Renal cortical epithelial cell (primary cell): ENCODE data around the gene SVOPL. TPM values are rescaled to one million over a fixed set of nuclear protein-coding genes. Genes with fewer than 3 reads are reported as not detected.
A peak's percentile ranks its signal among the peaks of the same experiment; 100 is the strongest.

Source experiments
- DNase-seq: peaks from one replicate; pipeline ENCODE4 v3.0.0-alpha.2; 2011; ENCODE audit warnings: low read depth
- total RNA-seq: library from RNA; depleted of rRNA; stranded (reverse); fragments of >200 nt; gene quantifications from 2 replicates; pipeline ENCODE4 v1.2.3, GENCODE V29; 2014

SVOPL gene
- total RNA-seq, 1 donor from 2014 or later = 0.05 TPM

DNA sequence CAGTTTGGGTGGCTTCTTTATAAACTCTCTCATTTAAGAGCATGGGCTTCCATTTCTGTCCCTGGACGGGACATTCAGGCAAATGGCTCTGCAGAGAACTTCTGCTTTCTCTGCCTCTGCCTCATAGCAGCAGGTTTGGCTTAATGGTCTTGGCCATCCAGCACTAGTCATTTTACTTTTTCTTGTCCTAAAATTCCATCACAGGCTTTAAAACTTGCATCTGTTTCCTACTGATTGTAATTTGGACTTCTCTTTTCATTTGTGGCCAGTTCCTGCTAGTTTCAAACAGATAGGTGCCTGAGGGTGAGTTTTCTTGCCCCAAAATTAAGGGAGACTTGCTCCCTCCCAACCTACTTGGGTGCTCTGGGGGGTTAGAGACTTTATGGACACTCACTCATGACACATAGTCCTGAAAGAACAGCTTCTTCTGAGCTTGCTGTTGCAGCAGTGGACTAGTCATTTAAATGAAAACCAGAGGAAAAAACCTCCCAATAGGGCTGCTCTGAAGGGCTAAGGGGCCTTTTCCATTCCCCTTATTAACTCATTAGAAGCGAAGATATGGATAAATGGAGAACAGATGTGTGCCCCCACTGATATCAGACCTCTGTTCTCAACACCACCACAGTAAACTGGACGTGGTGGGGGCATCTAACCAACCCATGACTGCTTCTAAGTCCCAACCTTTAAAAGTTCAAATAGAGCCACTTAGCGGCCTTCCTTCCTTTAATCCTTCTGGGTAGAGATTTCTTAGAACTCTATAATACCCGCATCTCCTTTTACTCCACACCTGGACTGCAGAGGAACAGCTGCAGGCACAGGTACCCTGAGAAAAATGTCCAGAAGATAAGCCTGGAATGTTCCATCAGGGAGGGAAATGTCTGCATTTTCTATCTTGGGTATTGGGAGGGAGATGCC, 38.8 kb downstream of the SVOPL start:
- DNase-seq = no peak

DNA sequence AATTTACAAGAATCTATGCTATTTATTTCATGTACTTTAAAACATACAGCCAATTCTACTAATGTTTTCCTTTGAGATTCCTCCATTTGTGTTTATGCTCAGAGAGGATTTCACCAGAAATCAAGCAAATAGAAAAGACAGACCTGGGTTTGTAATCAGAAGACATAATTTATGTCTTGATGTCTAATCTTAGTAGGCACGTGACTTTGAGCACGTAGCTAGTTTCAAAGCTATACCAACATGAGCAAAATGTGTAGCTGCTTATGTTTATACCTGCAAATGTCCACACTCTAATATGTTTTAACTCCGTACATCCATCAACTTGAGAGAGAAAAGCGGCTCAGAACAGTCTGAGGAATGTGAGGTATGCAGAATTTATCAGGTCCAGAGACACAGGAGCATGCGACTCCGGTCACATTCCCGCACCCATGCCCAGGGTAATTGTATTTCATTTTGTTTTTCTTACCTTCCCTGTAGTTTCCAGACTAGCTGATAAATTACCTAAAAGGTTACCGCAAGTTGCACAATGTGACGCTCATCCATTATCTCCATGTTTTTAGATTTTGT, 40.0 kb downstream of the SVOPL start:
- DNase-seq = peak; percentile 16

DNA sequence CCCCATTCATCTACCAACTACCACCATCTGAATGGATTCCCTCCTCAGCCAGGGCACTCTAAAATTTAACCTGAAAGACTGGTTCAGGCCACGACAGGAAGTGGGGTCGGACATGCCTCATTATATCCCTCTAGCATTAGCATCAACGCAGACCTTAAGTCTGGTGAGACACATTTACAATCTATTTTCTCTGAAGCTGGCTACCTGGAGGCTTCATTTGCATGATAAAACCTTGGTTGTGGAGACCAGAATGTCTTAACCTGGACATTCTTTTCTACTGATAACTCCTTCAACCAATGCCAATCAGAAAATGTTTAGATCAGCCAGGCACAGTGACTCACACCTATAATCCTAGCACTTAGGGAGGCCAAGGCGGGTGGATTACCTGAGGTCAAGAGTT, 42.3 kb downstream of the SVOPL start:
- DNase-seq = no peak

DNA sequence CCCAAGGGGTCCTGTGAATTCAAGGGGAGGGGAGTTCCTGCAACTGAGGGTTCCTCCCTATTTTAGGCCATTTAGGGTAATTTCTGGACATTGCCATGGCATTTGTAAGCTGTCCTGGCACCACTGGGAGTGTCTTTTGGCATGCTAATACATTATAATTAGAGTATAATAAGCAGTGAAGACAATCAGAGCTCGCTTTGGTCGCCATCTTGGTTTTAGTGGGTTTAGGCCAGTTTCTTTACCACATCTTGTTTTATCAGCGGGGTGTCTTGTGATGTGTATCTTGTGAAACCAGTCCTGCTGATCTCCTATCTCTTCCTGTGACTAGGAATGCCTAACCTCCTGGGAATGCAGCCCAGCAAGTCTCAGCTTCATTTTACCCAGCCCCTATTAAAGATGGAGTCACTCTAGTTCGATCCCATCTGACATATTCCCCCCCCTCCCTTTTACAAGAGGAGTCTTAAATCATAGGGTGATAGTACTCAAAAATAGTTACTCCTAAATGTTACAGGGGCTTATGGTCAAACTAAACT, 43.2 kb downstream of the SVOPL start:
- no peak for DNase-seq

DNA sequence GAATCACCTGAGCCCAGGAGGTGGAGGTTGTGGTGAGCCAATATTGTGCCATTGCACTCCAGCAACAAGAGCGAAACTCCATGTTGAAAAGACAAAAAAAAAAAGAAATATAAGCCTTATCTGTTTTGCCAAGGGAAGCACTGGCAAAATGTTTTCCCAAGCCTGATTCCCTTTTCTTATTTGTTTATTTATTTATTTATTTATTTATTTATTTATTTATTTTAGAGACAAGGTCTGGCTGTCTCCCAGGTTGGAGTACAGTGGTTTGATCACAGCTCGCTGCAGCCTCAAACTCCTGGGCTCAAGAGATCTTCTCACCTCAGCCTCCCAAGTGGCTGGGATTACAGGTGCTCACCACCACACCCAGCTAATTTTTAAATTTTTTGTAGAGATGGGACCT, 44.2 kb downstream of the SVOPL start:
- DNase-seq = no peak

DNA sequence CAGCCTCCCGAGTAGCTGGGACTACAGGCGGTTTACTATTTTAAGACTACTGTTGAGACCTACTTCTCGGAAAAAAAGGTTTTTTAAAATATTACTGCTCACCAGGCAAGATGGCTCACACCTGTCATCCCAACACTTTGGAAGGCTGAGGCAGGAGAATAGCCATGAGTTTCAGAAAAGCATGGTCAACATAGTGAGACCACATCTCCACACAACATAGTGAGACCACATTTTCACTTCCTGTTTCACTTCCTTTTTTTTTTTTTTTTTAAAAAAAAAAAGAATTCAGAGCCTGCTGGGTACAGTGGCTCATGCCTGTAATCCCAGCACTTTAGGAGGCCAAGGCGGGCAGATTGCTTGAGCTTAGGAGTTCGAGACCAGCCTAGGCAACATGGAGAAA, 46.5 kb downstream of the SVOPL start:
- DNase-seq = no peak

DNA sequence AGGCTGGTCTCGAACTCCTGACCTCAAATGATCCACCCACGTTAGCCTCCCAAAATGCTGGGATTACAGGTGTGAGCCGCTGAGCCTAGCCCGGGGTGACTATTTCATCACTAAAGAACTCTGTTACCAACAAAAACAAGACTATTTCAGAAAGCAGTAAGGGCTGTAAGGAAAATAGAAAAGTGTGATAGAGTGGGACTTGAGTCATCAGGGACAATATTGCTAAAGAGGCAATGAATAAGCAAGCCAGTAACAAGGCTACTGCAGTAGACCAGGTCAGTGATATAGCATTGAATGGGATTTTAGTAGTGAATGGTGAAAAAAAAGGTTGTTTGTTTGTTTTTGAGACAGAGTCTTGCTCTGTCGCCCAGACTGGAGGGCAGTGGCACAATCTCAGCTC, 51.7 kb downstream of the SVOPL start:
- DNase-seq = peak; percentile 51

DNA sequence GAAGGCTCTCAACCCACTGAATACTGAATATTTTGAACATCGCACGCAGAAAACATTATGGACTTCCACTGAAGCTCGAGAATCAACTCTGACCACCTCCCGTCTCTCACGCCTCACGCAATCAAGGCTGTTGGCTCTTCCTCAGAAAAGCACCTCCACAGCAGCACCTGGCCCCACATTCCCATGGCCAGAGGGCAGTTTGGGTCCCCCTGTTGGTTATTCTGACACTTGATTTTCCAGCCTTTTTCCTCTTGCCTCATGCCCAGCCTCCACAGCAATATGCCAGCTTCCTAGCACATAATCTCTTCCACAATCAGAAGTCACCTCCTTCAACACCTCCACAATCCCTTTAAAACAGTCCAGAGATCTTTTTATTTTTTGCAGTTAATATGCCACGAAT, 55.9 kb downstream of the SVOPL start:
- no peak for DNase-seq

DNA sequence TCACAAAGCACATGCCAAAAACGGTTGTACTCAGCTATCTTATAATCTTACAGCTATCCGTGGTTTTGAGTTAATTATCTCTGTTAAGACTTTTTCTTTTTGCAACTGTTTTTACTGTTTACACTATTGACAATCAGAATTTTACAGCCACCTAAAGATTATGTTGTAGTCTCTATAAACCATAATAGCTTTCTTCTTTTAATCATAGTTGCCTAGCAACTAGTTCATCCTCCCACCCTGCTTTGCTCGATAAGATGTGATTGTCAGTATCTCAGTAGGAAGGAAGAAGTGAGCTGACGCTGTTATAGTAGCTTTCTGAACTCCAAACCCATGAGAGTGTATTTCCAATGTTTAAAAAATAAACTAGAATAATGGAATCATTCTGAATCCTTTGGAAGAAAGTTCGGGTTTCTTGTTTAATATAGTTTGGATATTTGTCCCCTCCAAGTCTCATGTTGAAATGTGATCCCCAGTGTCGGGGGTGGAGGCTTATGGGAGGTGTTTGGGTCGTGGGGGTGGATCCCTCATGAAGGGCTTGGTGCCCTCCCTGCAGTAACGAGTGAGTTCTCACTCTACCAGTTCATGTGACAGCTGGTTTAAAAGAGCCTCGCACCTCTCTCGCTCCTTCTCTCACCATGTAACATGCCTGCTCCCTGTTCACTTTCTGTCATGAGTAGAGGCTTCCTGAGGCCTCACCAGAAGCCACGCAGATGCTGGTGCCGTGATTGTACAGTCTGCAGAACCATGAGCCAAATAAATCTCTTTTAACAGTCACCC, 68.1 kb downstream of the SVOPL start:
- DNase-seq = no peak

DNA sequence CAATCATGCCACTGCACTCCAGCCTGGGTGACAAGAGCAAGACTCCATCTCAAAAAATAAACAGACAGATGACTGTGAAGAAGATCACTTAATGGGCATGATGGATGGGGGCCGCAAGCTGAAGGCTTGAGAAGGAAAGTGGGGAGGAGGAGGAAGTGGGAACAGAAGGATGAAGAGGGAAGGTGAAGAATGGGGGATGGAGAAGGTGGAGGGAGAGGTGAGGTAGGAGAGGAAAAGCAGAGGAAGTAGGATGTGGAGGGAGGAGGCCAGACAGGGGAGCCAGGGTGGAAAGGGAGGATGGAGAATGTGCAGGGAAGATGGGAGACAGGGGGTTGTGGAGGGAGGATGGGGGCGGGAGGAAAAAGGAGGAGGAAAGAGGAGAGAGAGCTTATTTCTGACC, 68.8 kb downstream of the SVOPL start:
- no peak for DNase-seq

DNA sequence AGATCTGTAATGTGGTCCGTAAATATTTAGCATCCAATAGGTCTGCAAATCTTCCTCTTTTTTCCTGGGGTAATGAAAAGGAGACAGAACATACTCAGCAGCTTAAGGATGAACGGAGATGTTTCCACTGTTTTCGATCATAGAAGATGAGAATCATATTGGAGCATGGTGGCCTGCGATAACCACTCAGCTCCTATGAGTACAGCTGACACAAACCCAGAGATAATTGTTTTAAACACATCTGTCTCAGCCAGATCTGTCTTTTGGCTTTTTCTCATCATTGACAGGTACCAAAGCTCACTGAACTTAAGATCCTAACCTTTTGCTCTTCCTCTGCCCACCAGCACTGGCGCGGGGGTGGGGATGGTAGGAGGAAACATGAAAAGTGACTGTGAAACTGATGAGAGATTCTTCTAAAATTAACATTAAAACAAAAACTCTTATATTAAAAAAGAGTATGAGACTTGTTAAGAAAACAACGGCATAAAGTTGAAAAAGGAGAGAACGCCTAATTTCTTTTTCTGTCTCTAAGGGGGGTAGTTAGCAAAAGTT, 71.0 kb downstream of the SVOPL start:
- DNase-seq = no peak

DNA sequence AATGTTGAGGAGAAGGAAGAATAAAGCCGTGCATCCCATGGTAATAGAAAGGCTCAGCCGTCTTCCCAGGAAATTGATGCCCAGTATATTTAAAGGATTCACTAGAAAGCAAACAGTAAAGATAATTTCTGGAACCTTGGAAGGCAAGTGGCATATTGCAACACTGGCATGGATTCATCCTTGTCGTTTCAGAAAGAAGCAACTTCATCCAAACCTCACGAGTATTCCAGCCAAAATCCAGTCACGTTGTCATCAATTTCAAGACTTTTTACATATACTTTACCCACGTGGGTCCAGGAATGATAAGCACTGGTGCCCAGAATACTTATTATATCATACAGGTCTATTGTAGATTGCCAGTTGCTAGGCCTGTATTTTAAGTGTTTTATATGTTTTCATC, 73.8 kb downstream of the SVOPL start:
- DNase-seq = no peak

DNA sequence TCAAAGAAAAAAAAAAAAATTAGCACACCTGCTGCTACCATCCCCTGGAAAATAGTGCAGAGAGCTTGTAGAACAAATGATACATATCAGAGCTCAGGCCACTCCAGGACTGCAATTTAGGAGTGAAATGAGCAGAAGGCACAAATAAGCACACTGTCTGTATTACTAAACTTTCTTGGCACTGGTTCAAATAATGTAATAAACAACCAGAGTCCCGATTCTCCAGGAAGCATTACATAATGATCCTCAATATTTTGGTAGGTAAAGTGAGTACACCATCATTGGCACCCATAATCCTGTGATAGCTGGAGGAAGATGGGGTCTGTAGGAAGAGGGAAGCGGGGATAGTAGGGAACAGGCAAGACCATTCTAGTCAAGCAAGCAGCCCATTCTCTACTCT, 74.3 kb downstream of the SVOPL start:
- DNase-seq = no peak

DNA sequence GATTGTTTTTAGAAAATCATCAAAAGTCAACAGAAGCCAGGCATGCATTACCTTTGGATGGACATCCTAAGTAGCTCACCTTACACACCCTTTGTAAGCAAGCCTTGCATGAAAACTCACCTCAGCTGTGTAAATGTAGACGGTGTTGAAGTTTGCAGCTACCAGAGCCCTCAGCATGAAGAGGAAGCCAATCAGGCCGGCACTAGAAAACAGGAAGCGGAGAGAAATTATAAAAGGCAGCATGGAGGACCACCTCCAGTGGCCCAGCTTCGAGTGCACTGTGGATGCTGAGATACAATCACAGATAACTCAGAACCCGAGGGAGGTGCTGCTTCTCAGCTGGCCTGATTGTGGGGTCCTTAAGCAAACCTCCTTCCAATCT, 75.3 kb downstream of the SVOPL start:
- no peak for DNase-seq

DNA sequence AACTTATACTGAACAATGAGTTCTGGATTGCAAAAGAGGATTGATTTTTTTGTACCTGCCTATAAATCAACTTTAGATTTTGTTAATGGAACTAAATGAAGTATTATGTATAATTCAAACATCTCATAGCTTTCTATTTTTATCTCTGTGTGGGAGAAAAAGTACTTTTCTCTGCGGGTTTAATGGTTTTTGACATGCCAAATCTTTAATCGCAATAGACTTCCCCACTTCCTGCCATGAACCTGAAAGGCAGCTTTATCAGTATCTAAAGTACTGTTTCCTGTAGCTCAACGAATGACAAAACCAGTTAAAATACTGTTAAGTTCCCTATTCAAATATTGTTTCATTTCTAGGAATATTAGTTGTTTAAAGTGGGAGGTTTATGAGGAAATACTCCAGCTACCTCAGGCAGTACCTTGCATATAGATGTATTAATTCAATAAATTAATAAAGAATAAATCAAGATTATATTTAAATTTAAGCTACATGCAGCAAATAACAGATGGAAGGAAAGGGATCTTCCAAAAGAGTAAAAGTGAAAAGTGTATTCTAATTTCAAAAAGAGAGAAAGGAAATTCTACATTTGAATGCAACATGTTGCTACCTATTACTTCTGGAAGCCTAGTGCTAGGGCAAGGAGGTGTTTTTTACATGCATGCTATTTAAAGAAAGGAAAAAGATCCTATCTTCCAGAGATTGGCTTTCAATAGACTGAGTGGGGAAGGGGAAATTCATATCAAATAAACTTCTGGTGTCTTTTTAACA, 75.9 kb downstream of the SVOPL start:
- DNase-seq = no peak

DNA sequence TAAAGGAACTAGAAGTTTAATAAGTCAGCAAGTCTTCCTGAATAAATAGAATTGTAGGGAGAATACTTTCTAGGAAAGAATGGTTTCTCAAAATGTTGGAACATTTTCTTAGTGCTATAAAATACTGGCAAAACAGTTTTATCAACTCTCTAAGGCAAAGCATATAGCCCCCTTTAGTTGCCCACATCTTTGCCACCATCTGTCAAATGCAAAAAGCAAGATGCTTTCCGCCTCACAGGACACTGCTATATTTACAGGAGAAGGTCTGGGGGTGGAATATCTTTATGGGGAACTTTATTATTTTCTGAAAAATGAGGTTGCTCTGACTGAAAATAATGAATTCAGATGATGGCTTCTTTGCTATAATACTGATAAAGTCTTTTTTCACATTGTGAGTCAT, 78.3 kb downstream of the SVOPL start:
- no peak for DNase-seq

DNA sequence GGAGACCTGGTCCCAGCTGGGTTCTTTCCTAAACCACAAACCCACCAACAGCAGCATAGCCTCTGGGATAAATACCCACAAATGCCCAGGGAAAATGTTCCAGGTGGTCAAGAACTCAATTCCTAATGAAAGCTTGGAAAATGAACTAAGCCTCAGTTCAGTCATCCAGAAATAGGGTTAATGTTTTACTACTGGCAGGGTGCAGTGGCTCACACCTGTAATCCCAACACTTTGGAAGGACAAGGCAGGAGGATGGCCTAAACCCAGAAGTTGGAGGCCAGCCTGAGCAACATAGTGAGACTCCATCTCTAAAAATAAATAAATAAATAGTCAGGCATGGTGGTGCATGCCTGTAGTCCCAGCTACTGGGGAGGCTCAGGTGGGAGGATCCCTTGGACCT, 82.2 kb downstream of the SVOPL start:
- peak; percentile 61 for DNase-seq

DNA sequence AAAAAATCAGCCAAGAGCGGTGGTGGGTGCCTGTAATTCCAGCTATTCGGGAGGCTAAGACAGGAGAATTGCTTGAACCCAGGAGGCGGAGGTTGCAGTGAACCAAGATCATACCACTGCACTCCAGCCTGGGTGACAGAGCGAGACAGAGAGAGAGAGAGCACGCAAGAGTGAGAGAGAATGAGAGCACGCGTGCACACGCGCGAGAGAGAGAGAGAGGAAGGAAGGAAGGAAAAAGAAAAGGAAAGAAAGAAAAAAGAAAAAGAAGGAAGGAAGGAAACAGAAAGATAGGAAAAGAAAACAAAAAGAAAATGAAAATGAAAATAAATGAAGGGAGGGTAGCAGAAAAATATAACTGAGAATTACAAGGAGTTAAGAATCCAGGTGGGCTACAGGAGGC, 82.7 kb downstream of the SVOPL start:
- no peak for DNase-seq

DNA sequence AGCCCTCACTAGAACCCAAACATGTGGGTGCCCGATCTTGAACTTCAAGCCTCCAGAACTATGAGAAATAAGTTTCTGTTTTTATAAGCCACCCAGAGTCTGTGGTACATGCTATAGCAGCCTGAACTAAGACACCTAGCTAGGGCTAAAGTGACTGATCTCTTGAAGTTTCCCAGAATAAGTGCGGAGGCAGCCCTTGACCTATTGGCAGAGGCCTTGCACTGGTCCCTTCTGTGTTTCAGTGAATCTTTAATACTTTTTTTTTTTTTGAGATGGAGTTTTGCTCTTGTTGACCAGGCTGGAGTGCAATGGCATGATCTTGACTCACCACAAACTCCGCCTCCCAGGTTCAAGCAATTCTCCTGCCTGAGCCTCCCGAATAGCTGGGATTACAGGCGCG, 85.1 kb downstream of the SVOPL start:
- no peak for DNase-seq

DNA sequence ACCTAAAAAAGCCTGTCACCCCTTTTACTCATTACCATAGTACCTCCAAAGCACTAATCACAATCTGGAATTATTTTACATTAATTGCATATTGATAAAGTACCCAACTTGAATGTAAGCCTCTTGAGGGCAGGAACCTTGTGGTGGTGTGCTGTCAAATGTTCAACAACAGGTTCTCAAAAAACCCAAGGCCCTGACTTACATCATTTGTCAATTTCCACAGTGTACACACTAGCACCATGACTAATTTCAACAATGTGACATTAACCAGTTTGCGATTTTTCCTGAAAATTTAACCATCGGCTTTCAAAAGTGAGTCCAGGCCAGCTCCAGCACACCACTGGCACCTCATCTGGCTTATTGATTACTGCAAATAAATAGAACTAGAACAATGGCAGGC, 87.5 kb downstream of the SVOPL start:
- no peak for DNase-seq

DNA sequence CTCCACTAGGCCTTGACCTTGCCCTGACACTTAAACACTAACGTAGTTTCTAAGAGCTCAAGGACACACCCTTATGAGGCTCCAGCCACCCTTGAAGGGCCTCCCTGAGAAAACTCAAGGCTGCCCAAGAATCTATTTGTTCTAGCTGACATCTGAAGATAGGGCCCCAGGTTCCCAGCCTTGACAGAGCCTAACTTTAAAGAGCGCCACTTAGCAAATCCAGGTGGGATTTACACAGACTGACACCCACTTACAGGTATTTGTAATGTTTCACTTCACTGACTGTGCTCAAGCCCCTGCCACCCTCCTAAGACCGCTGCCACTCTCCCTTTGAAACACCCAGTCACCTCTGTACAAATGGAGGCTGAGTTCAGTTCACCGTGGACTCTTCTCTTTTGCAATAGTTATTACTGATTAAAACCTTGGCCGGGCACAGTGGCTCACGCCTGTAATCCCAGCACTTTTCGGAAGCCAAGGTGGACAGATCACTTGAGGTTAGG, 90.4 kb downstream of the SVOPL start:
- DNase-seq = no peak
